H1 (cell line): ENCODE measurements around the gene DAG1. TPM values are rescaled to one million over a fixed set of nuclear protein-coding genes. Genes with fewer than 3 reads are reported as not detected.

Experiments used
- CTCF ChIA-PET: fragments of 300-600 bp; sonication (Branson Sonifier 250); formaldehyde crosslinking; loops from one replicate; lab custom pipeline; 2021; ENCODE audit not compliant: partially characterized antibody; lab: Charles Lee
- POLR2A ChIA-PET: fragments of 300-600 bp; sonication (Branson Sonifier 250); formaldehyde crosslinking; loops from one replicate; lab custom pipeline; 2021; ENCODE audit warnings: inconsistent platforms; ENCODE audit not compliant: partially characterized antibody; lab: Charles Lee
- DNase-seq, 2 experiments: peaks; one replicate each; pipeline versions ENCODE4 v3.0.0 to v3.0.0-alpha.2; 2010 to 2022; ENCODE audit warnings: low spot score in 2 of 2, low read depth in 1 of 2, mixed read lengths in 1 of 2
- FAIRE-seq: peaks from 2 replicates; lab custom pipeline; 2011; peaks lifted over from hg19 to GRCh38; lab: Jason Lieb, UNC
- H2AFZ ChIP-seq: 2 replicates; pipeline ENCODE4 v1.8.1; 2012; ENCODE audit warnings: low read length, inconsistent platforms
- H2AK5ac ChIP-seq: 2 replicates; pipeline ENCODE4 v1.6.1; 2013; ENCODE audit warnings: low read depth, low read length
- H2BK120ac ChIP-seq: replicated peaks from 2 replicates; pipeline ENCODE3; 2013; ENCODE audit warnings: low read depth, low read length, inconsistent platforms
- H2BK12ac ChIP-seq: 2 replicates; pipeline ENCODE4 v1.6.1; 2013; ENCODE audit warnings: low read depth, low read length
- H2BK15ac ChIP-seq: 2 replicates; pipeline ENCODE4 v1.6.1; 2013; ENCODE audit warnings: low read length
- H2BK20ac ChIP-seq: 2 replicates; pipeline ENCODE4 v1.6.1; 2013; ENCODE audit warnings: low read length
- H2BK5ac ChIP-seq: 2 replicates; pipeline ENCODE4 v1.6.1; 2013; ENCODE audit warnings: low read depth, low read length
- H3K14ac ChIP-seq: 2 replicates; pipeline ENCODE4 v1.6.1; 2013; ENCODE audit warnings: inconsistent platforms; ENCODE audit not compliant: insufficient read length
- H3K18ac ChIP-seq: 2 replicates; pipeline ENCODE4 v1.6.1; 2013; ENCODE audit warnings: low read length; ENCODE audit errors: extremely low read depth
- H3K23ac ChIP-seq: 2 replicates; pipeline ENCODE4 v1.6.1; 2013; ENCODE audit warnings: inconsistent platforms; ENCODE audit not compliant: insufficient read length
- H3K23me2 ChIP-seq: 2 replicates; pipeline ENCODE4 v1.6.1; 2013; ENCODE audit warnings: low read depth, low read length
- H3K27ac ChIP-seq: 2 replicates; pipeline ENCODE4 v1.6.1; 2011; ENCODE audit warnings: low read depth, low read length, inconsistent platforms
- H3K27me3 ChIP-seq, 4 experiments: replicated peaks in 1 of 4; 1 replicate in 1 of 4; 2 replicates in 3 of 4; pipeline versions ENCODE4 v1.6.1 to v1.8.1; 2011 to 2013; ENCODE audit warnings: low read length in 3 of 4, mild to moderate bottlenecking in 3 of 4, inconsistent platforms in 2 of 4, mixed read lengths in 2 of 4, moderate library complexity in 1 of 4; ENCODE audit not compliant: control insufficient read depth in 3 of 4, insufficient read depth in 3 of 4; ENCODE audit errors: extremely low read depth in 1 of 4
- H3K36me3 ChIP-seq, 4 experiments: 2 replicates each; pipeline versions ENCODE4 v1.6.1 to v1.8.1; 2011 to 2013; ENCODE audit warnings: mild to moderate bottlenecking in 4 of 4, low read length in 3 of 4, moderate library complexity in 2 of 4, control low read depth in 1 of 4, inconsistent platforms in 1 of 4; ENCODE audit not compliant: insufficient read depth in 4 of 4, control insufficient read depth in 2 of 4
- H3K4ac ChIP-seq: replicated peaks from 2 replicates; pipeline ENCODE3; 2013; ENCODE audit warnings: low read length, low read depth, mixed read lengths, inconsistent platforms; ENCODE audit not compliant: insufficient read length
- H3K4me1 ChIP-seq, 4 experiments: replicated peaks in 1 of 4; 1 replicate in 1 of 4; 2 replicates in 3 of 4; pipeline versions ENCODE4 v1.6.1 to v1.8.1; 2011 to 2013; ENCODE audit warnings: low read length in 3 of 4, inconsistent platforms in 2 of 4, mixed read lengths in 1 of 4; ENCODE audit not compliant: insufficient read depth in 4 of 4, control insufficient read depth in 3 of 4
- H3K4me2 ChIP-seq, 2 experiments: 2 replicates each; pipeline versions ENCODE4 v1.6.1 to v1.8.1; 2011 to 2013; ENCODE audit warnings: low read depth in 2 of 2, low read length in 2 of 2, control low read depth in 1 of 2, inconsistent platforms in 1 of 2, mild to moderate bottlenecking in 1 of 2; ENCODE audit not compliant: insufficient read depth in 1 of 2
- H3K4me3 ChIP-seq, 4 experiments: fragments of 200-600, 300-600 bp in 1 of 4; sonication (generic), shearing (Covaris generic), sonication (Bioruptor Twin) in 1 of 4; 2 replicates each; pipeline versions ENCODE4 v1.5.1 to v1.8.1; 2011 to 2016; ENCODE audit warnings: low read length in 4 of 4, low read depth in 3 of 4, control low read depth in 2 of 4, inconsistent platforms in 2 of 4, mild to moderate bottlenecking in 2 of 4, mixed read lengths in 1 of 4, moderate library complexity in 1 of 4; ENCODE audit not compliant: insufficient read depth in 2 of 4; ENCODE audit errors: extremely low read depth in 1 of 4
- H3K56ac ChIP-seq: replicated peaks from 2 replicates; pipeline ENCODE3; 2013; ENCODE audit warnings: low read depth, mild to moderate bottlenecking, mixed read lengths, low read length, inconsistent platforms; ENCODE audit not compliant: insufficient read length
- H3K79me1 ChIP-seq: 2 replicates; pipeline ENCODE4 v1.6.1; 2013; ENCODE audit warnings: low read depth, low read length, control low read depth
- H3K79me2 ChIP-seq, 2 experiments: 2 replicates each; pipeline versions ENCODE4 v1.6.1 to v1.8.1; 2012 to 2013; ENCODE audit warnings: low read length in 2 of 2, mild to moderate bottlenecking in 2 of 2, inconsistent platforms in 1 of 2; ENCODE audit not compliant: insufficient read depth in 2 of 2, control insufficient read depth in 1 of 2
- H3K9ac ChIP-seq, 4 experiments: replicated peaks in 1 of 4; 1 replicate in 1 of 4; 2 replicates in 3 of 4; pipeline versions ENCODE4 v1.6.1 to v1.8.1; 2011 to 2013; ENCODE audit warnings: low read depth in 3 of 4, low read length in 3 of 4, control low read depth in 2 of 4, mild to moderate bottlenecking in 2 of 4, moderate library complexity in 2 of 4, inconsistent platforms in 1 of 4; ENCODE audit errors: extremely low read depth in 1 of 4
- H3K9me3 ChIP-seq, 2 experiments: 2 replicates each; pipeline versions ENCODE4 v1.6.1 to v1.8.1; 2012 to 2013; ENCODE audit warnings: mild to moderate bottlenecking in 2 of 2, moderate library complexity in 2 of 2, control low read depth in 1 of 2, inconsistent platforms in 1 of 2, low read depth in 1 of 2, low read length in 1 of 2, mixed read lengths in 1 of 2; ENCODE audit not compliant: insufficient read depth in 2 of 2
- H4K20me1 ChIP-seq, 2 experiments: replicated peaks in 1 of 2; 2 replicates each; pipeline versions ENCODE3 to v1.8.1; 2011 to 2013; ENCODE audit warnings: inconsistent platforms in 2 of 2, low read length in 2 of 2, mild to moderate bottlenecking in 1 of 2; ENCODE audit not compliant: insufficient read depth in 2 of 2, control insufficient read depth in 1 of 2
- H4K5ac ChIP-seq: 2 replicates; pipeline ENCODE4 v1.6.1; 2013; ENCODE audit warnings: low read length, low read depth, mixed read lengths, inconsistent platforms; ENCODE audit not compliant: insufficient read length
- H4K8ac ChIP-seq: 2 replicates; pipeline ENCODE4 v1.8.0; 2013; ENCODE audit warnings: mild to moderate bottlenecking, moderate library complexity, low read length, inconsistent platforms; ENCODE audit not compliant: insufficient read depth; ENCODE audit errors: extremely low read depth
- H4K91ac ChIP-seq: replicated peaks from 2 replicates; pipeline ENCODE3; 2013; ENCODE audit warnings: low read length, mixed read lengths, inconsistent platforms; ENCODE audit not compliant: insufficient read length
- HDAC6 ChIP-seq: IDR thresholded peaks from one replicate; pipeline ENCODE4 v1.7.1; 2012; ENCODE audit warnings: low read depth, mild to moderate bottlenecking, inconsistent platforms, low read length, moderate library complexity
- PHF8 ChIP-seq: fragments of 200-600 bp; sonication (generic); conservative IDR thresholded peaks from 2 replicates; pipeline ENCODE4 v1.7.1; 2012; ENCODE audit warnings: low read depth, mild to moderate bottlenecking, inconsistent platforms, low read length, moderate library complexity
- POLR2AphosphoS5 ChIP-seq: IDR thresholded peaks from 2 replicates; pipeline ENCODE4 v1.6.1; 2011; ENCODE audit warnings: low read depth, low read length
- YY1 ChIP-seq: IDR thresholded peaks from 2 replicates; pipeline ENCODE4 v1.6.1; 2011; ENCODE audit warnings: low read depth, mild to moderate bottlenecking, low read length
- WGBS, 2 experiments: shearing (Covaris generic) in 1 of 2; methylation state at CpG; one replicate each; pipeline versions ENCODE4 v1.1.6 to v1.1.7; 2013 to 2015; ENCODE audit warnings: low lambda C conversion rate in 2 of 2, mixed read lengths in 2 of 2, inconsistent platforms in 1 of 2, low coverage in 1 of 2, missing lambda C conversion rate in 1 of 2; ENCODE audit not compliant: insufficient replicate concordance in 2 of 2, insufficient coverage in 1 of 2, insufficient read length in 1 of 2; ENCODE audit errors: extremely low coverage in 1 of 2, missing lambda C conversion rate in 1 of 2; 5-methylcytosine and 5-hydroxymethylcytosine counted together
- polyA plus RNA-seq, 7 experiments: library from polyadenylated mRNA; depleted of rRNA in 3 of 7; stranded (reverse) in 5 of 7; unstranded in 2 of 7; fragments of >200 nt in 5 of 7; fragments of 200-250 nt in 2 of 7; gene quantifications; 1 replicate in 5 of 7; 2 replicates in 1 of 7; 4 replicates in 1 of 7; pipeline versions ENCODE4 v1.2.1 to v1.2.3, GENCODE V29; 2011 to 2013; ENCODE audit warnings: missing spikeins in 2 of 7, mixed read lengths in 2 of 7
- total RNA-seq: library from RNA; stranded (reverse); fragmentation: NEBNext Ultra II Directional; extraction: Animal tissue kit (Norgen Biotek cat#: 25700); gene quantifications from 2 replicates; pipeline ENCODE4 v1.2.1, GENCODE V29; 2021
- TF ChIP-seq, protein P1 (sequence below): IDR thresholded peaks from 2 replicates; pipeline ENCODE4 v1.6.1; 2011; ENCODE audit warnings: low read length, improper control_type of control experiment
- TF ChIP-seq, protein P2 (sequence below): IDR thresholded peaks from 2 replicates; pipeline ENCODE4 v1.6.1; 2012; ENCODE audit warnings: inconsistent platforms
- TF ChIP-seq, protein P3 (sequence below): IDR thresholded peaks from 2 replicates; pipeline ENCODE4 v1.6.1; 2012; ENCODE audit warnings: low read length, inconsistent platforms

Gene DAG1
- total and polyA plus RNA-seq, 2 of the 8 experiments (the other 6 are each of a cell fraction or from before 2014, with no cell fraction given), result 97.5 to 138 TPM

DNA sequence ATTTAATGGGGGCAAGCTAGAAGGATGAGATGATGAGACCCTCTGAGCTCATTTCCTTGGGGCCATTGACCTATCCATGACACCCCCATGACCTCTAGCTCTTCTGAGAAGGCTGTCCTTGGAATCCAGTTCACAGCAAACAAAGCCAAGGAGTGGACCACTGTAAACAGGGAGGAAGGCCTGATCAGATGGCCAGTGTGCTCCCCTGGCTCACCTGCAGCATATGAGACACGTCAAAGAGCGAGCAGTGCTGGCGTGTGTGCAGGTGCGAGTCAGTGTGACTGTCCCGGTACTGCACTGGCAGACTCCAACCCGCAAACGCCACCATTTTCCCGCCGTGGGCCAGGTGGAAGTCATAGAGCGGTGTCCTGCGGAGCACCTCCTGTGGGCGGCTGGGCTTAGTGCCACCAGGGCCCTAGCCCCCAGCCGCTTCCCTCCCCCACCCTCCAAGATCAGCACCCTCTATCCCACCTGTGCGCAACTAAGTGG lies 48.1 kb upstream of the DAG1 start:
- peak overlapping the region; percentile 73; the same call in 1 of the 2 replicates for H2BK5ac ChIP-seq
- TF ChIP-seq, protein P1, sequence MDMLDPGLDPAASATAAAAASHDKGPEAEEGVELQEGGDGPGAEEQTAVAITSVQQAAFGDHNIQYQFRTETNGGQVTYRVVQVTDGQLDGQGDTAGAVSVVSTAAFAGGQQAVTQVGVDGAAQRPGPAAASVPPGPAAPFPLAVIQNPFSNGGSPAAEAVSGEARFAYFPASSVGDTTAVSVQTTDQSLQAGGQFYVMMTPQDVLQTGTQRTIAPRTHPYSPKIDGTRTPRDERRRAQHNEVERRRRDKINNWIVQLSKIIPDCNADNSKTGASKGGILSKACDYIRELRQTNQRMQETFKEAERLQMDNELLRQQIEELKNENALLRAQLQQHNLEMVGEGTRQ, result no peak
- TF ChIP-seq YY1, result peak; percentile 28; the same call in 1 of the 2 replicates
- peak; percentile 70 for TF ChIP-seq PHF8
- TF ChIP-seq, protein P2, sequence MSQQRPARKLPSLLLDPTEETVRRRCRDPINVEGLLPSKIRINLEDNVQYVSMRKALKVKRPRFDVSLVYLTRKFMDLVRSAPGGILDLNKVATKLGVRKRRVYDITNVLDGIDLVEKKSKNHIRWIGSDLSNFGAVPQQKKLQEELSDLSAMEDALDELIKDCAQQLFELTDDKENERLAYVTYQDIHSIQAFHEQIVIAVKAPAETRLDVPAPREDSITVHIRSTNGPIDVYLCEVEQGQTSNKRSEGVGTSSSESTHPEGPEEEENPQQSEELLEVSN, result 0 out of 2 replicates have a peak, but pooled peaks have one; percentile 14
- TF ChIP-seq POLR2AphosphoS5, result peak; percentile 34; the same call in 1 of the 2 replicates
- no peak for TF ChIP-seq HDAC6
- TF ChIP-seq, protein P3, sequence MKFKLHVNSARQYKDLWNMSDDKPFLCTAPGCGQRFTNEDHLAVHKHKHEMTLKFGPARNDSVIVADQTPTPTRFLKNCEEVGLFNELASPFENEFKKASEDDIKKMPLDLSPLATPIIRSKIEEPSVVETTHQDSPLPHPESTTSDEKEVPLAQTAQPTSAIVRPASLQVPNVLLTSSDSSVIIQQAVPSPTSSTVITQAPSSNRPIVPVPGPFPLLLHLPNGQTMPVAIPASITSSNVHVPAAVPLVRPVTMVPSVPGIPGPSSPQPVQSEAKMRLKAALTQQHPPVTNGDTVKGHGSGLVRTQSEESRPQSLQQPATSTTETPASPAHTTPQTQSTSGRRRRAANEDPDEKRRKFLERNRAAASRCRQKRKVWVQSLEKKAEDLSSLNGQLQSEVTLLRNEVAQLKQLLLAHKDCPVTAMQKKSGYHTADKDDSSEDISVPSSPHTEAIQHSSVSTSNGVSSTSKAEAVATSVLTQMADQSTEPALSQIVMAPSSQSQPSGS, result 0 out of 2 replicates have a peak, but pooled peaks have one; percentile 6
- WGBS, 2 experiments, result 4% methylated on average over 12 of the region's 14 CpGs; no CpG with 5 or more reads in 1 of the 2 experiments
- H3K79me2 ChIP-seq, result peaks cover 0 to 7% of the 10 kb centered on the region in 2 experiments; a peak in 1 of 4 replicates
- H3K23ac ChIP-seq, result no peak overlapping the region
- peak overlapping the region; percentile 40 for H3K4ac ChIP-seq
- peak overlapping the region; percentile 87 to 93 (median 90) for H3K9ac ChIP-seq
- POLR2A ChIA-PET, result interaction anchor here (1.0 to 5.9 kb wide), 13 partner anchors 9 to 145 kb away, joined by 3 to 57 read pairs (median 4); partner anchors contain the start of genes C3orf62, DAG1, RHOA and TCTA
- H4K8ac ChIP-seq, result peak overlapping the region; percentile 85; the same call in 1 of the 2 replicates
- peaks cover 0 to 5% (median 2%) of the 10 kb centered on the region in 4 experiments; a peak in 3 of 8 replicates for H3K36me3 ChIP-seq
- peak overlapping the region; percentile 71 to 94 for H3K4me2 ChIP-seq
- H3K27ac ChIP-seq, result peak overlapping the region; percentile 60
- H3K56ac ChIP-seq, result no peak overlapping the region
- peak overlapping the region; percentile 97 for H4K91ac ChIP-seq
- peaks cover 12% of the 10 kb centered on the region for H3K23me2 ChIP-seq
- H2AK5ac ChIP-seq, result 0 out of 2 replicates have a peak overlapping the region, but pooled peaks have one; percentile 43
- H3K14ac ChIP-seq, result no peak overlapping the region
- FAIRE-seq (no peak), DNase-seq (no peak)
- peak overlapping the region; percentile 20; the same call in 1 of the 2 replicates for H2BK12ac ChIP-seq
- H4K20me1 ChIP-seq, result peaks cover 0 to 2% of the 10 kb centered on the region in 2 experiments
- peaks cover 6 to 12% (median 8%) of the 10 kb centered on the region in 4 experiments for H3K4me1 ChIP-seq
- H3K79me1 ChIP-seq, result peaks cover 4% of the 10 kb centered on the region; the same call in 1 of the 2 replicates
- H4K5ac ChIP-seq, result peak overlapping the region; percentile 75
- no peak overlapping the region for H2BK120ac ChIP-seq
- 0 out of 2 replicates have a peak overlapping the region, but pooled peaks have one; percentile 89 for H2BK15ac ChIP-seq
- H3K18ac ChIP-seq, result peak overlapping the region; percentile 91
- CTCF ChIA-PET, result interaction anchor here (0.6 to 2.3 kb wide), 9 partner anchors 8 to 83 kb away, joined by 3 to 11 read pairs (median 4); partner anchors contain the start of gene USP4
- H3K27me3 ChIP-seq, result 0 out of 7 replicates have a peak, but pooled peaks cover 0 to 1% (median 0%) of the 10 kb centered on the region in 4 experiments
- no peaks in the 10 kb centered on the region for H3K9me3 ChIP-seq
- H2BK20ac ChIP-seq, result no peak overlapping the region
- peak overlapping the region; percentile 24; the same call in 1 of the 2 replicates for H2AFZ ChIP-seq
- peak overlapping the region; percentile 52 to 94 (median 84) for H3K4me3 ChIP-seq
